Left lung (tissue), 10 donors: ENCODE data around the gene ACTR3C. TPM values are rescaled to one million over a fixed set of nuclear protein-coding genes. Genes with fewer than 3 reads are reported as not detected.

Experiments used
- ATAC-seq: fragments of 200-7000 bp; cut with Tn5 transposase; one replicate; pipeline ENCODE4 v1.9.1; 2020; ENCODE audit warnings: moderate library complexity
- DNase-seq, 4 donors: peaks; one replicate each; pipeline ENCODE4 v3.0.0-alpha.2; 2013 to 2020
- H3K27ac ChIP-seq, 2 donors: fragments of 200-600 bp; sonication (generic) in 1 of 2; one replicate each; pipeline versions ENCODE4 v1.5.0 to v1.8.0; 2020 to 2021
- H3K27me3 ChIP-seq, 2 donors: fragments of 200-600 bp; sonication (generic) in 1 of 2; one replicate each; pipeline versions ENCODE4 v1.5.0 to v1.8.0; 2020 to 2021
- H3K36me3 ChIP-seq, 2 donors: fragments of 200-600 bp; sonication (generic) in 1 of 2; one replicate each; pipeline versions ENCODE4 v1.5.0 to v1.8.0; 2020 to 2021
- H3K4me1 ChIP-seq, 2 donors: fragments of 200-600 bp; one replicate each; pipeline ENCODE4 v1.8.0; 2021
- H3K4me3 ChIP-seq, 2 donors: fragments of 200-600 bp; sonication (generic) in 1 of 2; one replicate each; pipeline versions ENCODE4 v1.5.0 to v1.8.0; 2020 to 2021; ENCODE audit warnings: mild to moderate bottlenecking in 1 of 2
- H3K9me3 ChIP-seq, 2 donors: fragments of 200-600 bp; sonication (generic) in 1 of 2; one replicate each; pipeline versions ENCODE4 v1.5.0 to v1.8.0; 2020 to 2021
- intact Hi-C, 2 donors: fragments of 100-400 bp; cut with DNase I; formaldehyde crosslinking; loops; one replicate each; pipeline versions ENCODE4 v1.11.2 to v1.14.2; 2022
- polyA plus RNA-seq, 6 donors: library from polyadenylated mRNA; unstranded; fragments of 120-200 nt; gene quantifications; one replicate each; pipeline ENCODE4 v1.2.1, GENCODE V29; 2013; ENCODE audit not compliant: insufficient read length in 6 of 6
- total RNA-seq, 2 donors: library from RNA; stranded (reverse); fragmentation: NEBNext Ultra II Directional; extraction: Animal tissue kit (Norgen Biotek cat#: 25700); gene quantifications; one replicate each; pipeline ENCODE4 v1.2.1, GENCODE V29; 2021
- TF ChIP-seq, protein P1 (sequence below), 2 donors: fragments of 200-600 bp; sonication (generic) in 1 of 2; IDR thresholded peaks; one replicate each; pipeline versions ENCODE4 v1.5.0 to v1.8.0; 2021; ENCODE audit warnings: antibody characterized with exemption in 2 of 2
- donor health status: DM: no; HTN: yes; CAD: no.
- donor health status: DM: no; HTN: no; CAD: no.

The ACTR3C gene
- total and polyA plus RNA-seq, 8 donors, result 3.4 to 25.1 (median 6.1) TPM

DNA sequence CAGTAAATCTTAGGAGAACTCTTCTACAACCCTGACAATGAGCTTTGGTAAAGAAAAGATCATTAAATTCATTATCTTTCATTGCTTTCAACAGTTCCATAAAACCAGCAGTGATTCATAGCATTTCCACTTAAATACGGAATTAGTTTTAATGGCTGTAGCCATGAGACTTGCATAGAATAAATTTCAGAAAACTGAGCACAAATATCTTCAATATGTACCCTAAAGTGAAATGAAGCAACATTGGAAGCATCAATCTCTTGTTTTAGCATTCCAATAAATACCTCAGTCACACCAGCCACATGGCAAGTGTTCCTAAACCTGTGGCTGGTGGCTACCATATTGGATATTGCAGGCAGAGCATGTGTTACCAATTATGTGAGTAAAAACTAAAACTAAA lies 21.7 kb upstream of the ACTR3C start:
- no peaks in the 10 kb centered on the region for H3K9me3 ChIP-seq
- H3K27ac ChIP-seq, result no peak overlapping the region
- peaks cover 0 to 14% of the 10 kb centered on the region in 2 donors for H3K4me1 ChIP-seq
- TF ChIP-seq, protein P1, sequence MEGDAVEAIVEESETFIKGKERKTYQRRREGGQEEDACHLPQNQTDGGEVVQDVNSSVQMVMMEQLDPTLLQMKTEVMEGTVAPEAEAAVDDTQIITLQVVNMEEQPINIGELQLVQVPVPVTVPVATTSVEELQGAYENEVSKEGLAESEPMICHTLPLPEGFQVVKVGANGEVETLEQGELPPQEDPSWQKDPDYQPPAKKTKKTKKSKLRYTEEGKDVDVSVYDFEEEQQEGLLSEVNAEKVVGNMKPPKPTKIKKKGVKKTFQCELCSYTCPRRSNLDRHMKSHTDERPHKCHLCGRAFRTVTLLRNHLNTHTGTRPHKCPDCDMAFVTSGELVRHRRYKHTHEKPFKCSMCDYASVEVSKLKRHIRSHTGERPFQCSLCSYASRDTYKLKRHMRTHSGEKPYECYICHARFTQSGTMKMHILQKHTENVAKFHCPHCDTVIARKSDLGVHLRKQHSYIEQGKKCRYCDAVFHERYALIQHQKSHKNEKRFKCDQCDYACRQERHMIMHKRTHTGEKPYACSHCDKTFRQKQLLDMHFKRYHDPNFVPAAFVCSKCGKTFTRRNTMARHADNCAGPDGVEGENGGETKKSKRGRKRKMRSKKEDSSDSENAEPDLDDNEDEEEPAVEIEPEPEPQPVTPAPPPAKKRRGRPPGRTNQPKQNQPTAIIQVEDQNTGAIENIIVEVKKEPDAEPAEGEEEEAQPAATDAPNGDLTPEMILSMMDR (IDR thresholded peaks at IDR 0.05), result no peak
- no peak for DNase-seq
- intact Hi-C loops, result no loop called here
- no peaks in the 10 kb centered on the region for H3K36me3 ChIP-seq
- no peak overlapping the region for H3K4me3 ChIP-seq
- H3K27me3 ChIP-seq, result peaks cover 8 to 50% of the 10 kb centered on the region in 2 donors
- ATAC-seq, result no peak

GRCh38 chr7:150344299-150344698 lies 21.0 kb upstream of the ACTR3C start:
- intact Hi-C loops, result no loop called here
- Histone ChIP-seq H3K4me1 (peaks cover 0 to 19% of the 10 kb centered on the region in 2 donors), H3K9me3 (no peaks in the 10 kb centered on the region), H3K4me3 (no peak overlapping the region), H3K27ac (no peak overlapping the region), H3K27me3 (peaks cover 8 to 57% of the 10 kb centered on the region in 2 donors), H3K36me3 (no peaks in the 10 kb centered on the region)
- ATAC-seq (no peak), DNase-seq (no peak)
- TF ChIP-seq, protein P1 (IDR thresholded peaks at IDR 0.05), result no peak

DNA sequence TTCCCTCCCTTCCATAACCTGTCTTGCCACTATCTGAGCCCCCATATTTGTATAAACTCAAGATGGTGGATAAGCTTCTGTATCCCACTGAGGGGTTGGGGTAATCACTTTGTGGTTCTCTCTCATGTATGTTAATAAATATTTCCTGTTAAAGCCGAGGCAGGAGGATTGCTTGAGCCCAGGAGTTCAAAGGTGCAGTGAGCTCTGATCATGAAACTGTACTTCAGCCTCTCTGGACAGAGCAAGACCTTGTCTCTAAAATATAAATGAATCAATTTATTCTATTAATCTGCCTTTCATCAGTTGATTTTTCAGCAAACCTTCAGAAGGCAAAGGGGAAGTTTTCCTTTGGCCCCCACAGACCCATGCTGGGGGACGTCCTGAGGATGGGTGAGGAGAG lies 19.9 kb upstream of the ACTR3C start:
- Histone ChIP-seq H3K4me3 (no peak overlapping the region), H3K4me1 (peaks cover 0 to 20% of the 10 kb centered on the region in 2 donors), H3K27ac (no peak overlapping the region), H3K9me3 (no peaks in the 10 kb centered on the region), H3K36me3 (peaks cover 0 to under 1% of the 10 kb centered on the region in 2 donors), H3K27me3 (peaks cover 8 to 61% of the 10 kb centered on the region in 2 donors)
- ATAC-seq (no peak), DNase-seq (no peak)
- TF ChIP-seq, protein P1 (IDR thresholded peaks at IDR 0.05), result no peak
- intact Hi-C loops, result no loop called here

- no peaks in the 10 kb centered on the region for H3K9me3 ChIP-seq
- H3K4me3 ChIP-seq, result no peak overlapping the region
- intact Hi-C loops, result no loop called here
- TF ChIP-seq, protein P1 (IDR thresholded peaks at IDR 0.05), result no peak
- peaks cover 0 to 12% of the 10 kb centered on the region in 2 donors for H3K36me3 ChIP-seq
- DNase-seq, result no peak
- no peak for ATAC-seq
- peaks cover 0 to 20% of the 10 kb centered on the region in 2 donors for H3K4me1 ChIP-seq
- H3K27ac ChIP-seq, result no peak overlapping the region
- peaks cover 8 to 61% of the 10 kb centered on the region in 2 donors for H3K27me3 ChIP-seq
These were observed 18.7 kb upstream of the ACTR3C start for GRCh38 chr7:150342121-150342408.

DNA sequence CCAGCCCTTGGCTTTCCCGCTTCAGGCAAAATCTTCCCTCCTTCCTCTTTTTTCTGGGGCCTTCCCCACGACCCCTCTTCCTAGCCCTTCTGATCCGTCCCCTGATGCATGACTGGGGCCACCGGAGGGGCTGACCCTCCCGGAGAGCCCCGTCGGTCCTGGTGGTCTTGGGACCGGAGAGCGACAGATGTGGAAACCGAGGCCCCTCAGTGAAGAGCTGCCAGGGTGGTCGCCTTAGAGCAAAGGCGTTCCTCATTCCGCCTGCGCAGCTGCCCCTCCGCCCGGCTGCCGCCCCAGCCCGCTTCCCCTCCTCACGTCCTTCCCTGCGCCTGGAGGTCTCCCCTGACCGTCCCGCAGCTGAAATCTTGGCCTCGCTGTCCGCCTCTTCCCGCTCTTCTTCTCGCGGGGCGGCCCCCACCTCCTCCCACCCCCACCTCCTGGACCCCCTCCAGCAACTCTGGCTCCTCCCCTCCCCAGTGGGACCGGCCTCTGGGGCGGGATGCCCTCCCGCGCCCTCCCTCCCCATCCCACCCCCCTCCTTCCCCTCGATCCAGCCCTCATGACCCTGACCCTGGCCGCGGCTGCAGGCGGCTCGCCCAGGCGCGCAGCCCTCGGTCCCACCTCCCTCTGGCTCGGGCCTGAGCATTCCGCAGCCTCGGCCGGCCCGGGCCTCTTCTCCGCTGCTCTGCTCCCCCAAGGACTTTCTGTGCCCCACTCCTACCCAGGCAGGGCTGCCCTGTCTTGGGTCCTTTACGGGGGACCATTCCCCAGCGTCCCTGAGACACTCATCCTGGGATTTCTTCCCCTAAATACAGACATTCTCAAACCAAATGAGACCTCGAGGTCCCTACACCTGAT lies 18.1 kb upstream of the ACTR3C start, which contains the start of gene RARRES2:
TSS of gene RARRES2 (minus strand) at position 367 of the 858 bp plus-strand sequence. CDS start 1,020 bp downstream, outside the sequence.
- Histone ChIP-seq H3K27ac (peak within 1 kb of the TSS; percentile 67 to 73), H3K27me3 (peaks cover 8 to 61% of the 10 kb centered on the region in 2 donors), H3K9me3 (no peaks in the 10 kb centered on the region), H3K4me1 (peaks cover 0 to 20% of the 10 kb centered on the region in 2 donors), H3K36me3 (peaks cover 0 to 16% of the 10 kb centered on the region in 2 donors), H3K4me3 (peak within 1 kb of the TSS; percentile 44 to 50)
- peak; percentile 71 for ATAC-seq
- DNase-seq, result peak in 3 of 4 donors; percentile 51 to 91 (median 78)
- TF ChIP-seq, protein P1 (IDR thresholded peaks at IDR 0.05), result no peak
- intact Hi-C loops, result no loop called here
